ENCODE results near the gene MALRD1.

GRCh38 chr10:19629567-19629966 lies 581.0 kb downstream of the MALRD1 start:
- TF ChIP-seq CTCF (IDR thresholded peaks at IDR 0.05) (no peak), POLR2A (IDR thresholded peaks at IDR 0.05) (no peak)
